Superior temporal gyrus (tissue), 1 donor: ENCODE results near the gene NEIL1.
"Not testable (repeated sequence)": the region's sequence is repeated elsewhere in the genome, so short reads cannot be mapped to it uniquely, and the experiment has no call there.

Experiments used
- DNase-seq: peaks from one replicate; pipeline ENCODE4 v3.0.0-alpha.2; 2016; ENCODE audit errors: extremely low spot score

NEIL1 gene

GRCh38 chr15:75380773-75381172 lies 33.9 kb downstream of the NEIL1 start:
- no peak for DNase-seq

DNA sequence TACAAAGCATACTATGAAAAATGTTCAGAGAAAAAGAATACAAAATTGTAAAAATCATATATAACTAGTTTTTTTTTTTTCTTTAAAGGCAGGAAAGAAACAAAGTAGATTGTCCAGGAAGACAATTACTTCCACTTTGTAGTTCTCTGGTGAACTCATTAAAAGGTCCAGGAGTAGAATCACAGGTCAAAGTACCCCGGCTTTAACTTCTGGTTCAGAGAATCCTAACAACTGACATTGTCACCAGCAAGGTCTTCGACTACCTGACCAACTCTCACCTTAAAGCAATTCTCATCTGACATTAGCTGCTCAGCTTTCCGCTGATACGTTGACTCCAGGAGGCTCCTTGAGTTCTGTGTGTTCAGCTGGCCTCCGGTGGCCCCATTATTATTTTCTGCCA lies 37.1 kb downstream of the NEIL1 start:
- DNase-seq = not testable (repeated sequence)

GRCh38 chr15:75389791-75390382 lies 43.0 kb downstream of the NEIL1 start:
- DNase-seq = no peak

DNA sequence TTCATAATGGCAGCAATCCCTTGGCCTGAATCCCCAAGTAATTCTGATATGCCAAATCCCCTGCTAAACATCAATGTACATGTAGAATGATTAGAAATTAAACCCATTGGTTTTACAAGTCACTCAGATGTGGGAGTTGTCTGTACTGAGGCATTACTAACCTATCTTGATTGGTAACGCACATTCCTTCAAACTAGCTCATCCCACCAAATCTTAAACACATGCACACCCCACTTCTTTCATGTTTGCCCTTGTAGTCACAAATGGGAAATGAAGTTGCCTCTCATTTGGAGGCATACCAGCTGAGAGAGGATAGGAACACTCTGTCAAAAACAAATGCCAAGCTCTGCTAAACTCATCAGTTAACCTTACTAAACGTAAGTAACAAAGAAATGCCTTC lies 50.7 kb downstream of the NEIL1 start:
- no peak for DNase-seq

GRCh38 chr15:75403892-75404291 lies 57.1 kb downstream of the NEIL1 start:
- no peak for DNase-seq
